CD4-positive, alpha-beta T cell treated with Interleukin-21 for 1 hour (primary cell): ENCODE measurements around the gene SLC25A1.
"Not testable (repeated sequence)": the region's sequence is repeated elsewhere in the genome, so short reads cannot be mapped to it uniquely, and the experiment has no call there.

Source experiments
- DNase-seq: peaks from one replicate; pipeline ENCODE4 v3.0.0-alpha.2; 2020

SLC25A1 gene

GRCh38 chr22:19156109-19156508, 22.4 kb downstream of the SLC25A1 start:
- not testable (repeated sequence) for DNase-seq

GRCh38 chr22:19152942-19153883, 25.3 kb downstream of the SLC25A1 start:
- DNase-seq = no peak

- no peak for DNase-seq
Observed at GRCh38 chr22:19151329-19152191, 27.0 kb downstream of the SLC25A1 start.

GRCh38 chr22:19150482-19151328, 27.8 kb downstream of the SLC25A1 start:
- no peak for DNase-seq

- no peak for DNase-seq
Observed at GRCh38 chr22:19149991-19150390, 28.5 kb downstream of the SLC25A1 start, which contains the start of gene GSC2. Gene GSC2, minus strand, starts transcription at chr22:19150292. Its CDS starts 9 bp downstream, at chr22:19150283.

- peak; percentile 40 for DNase-seq
Observed at GRCh38 chr22:19149047-19149883, 29.3 kb downstream of the SLC25A1 start.

- no peak for DNase-seq
Observed at GRCh38 chr22:19148417-19149046, 30.0 kb downstream of the SLC25A1 start.

- DNase-seq = no peak
Observed at GRCh38 chr22:19147195-19147780, 31.2 kb downstream of the SLC25A1 start.

GRCh38 chr22:19146215-19146968, 32.1 kb downstream of the SLC25A1 start:
- DNase-seq = no peak

GRCh38 chr22:19143967-19144400, 34.6 kb downstream of the SLC25A1 start:
- peak; percentile 51 for DNase-seq

- no peak for DNase-seq
Observed at GRCh38 chr22:19143212-19143611, 35.3 kb downstream of the SLC25A1 start.

- DNase-seq = no peak
Observed at GRCh38 chr22:19142394-19142793, 36.1 kb downstream of the SLC25A1 start.

- DNase-seq = no peak
Observed at GRCh38 chr22:19139974-19140373, 38.6 kb downstream of the SLC25A1 start.

GRCh38 chr22:19139001-19139356, 39.6 kb downstream of the SLC25A1 start:
- DNase-seq = no peak

- no peak for DNase-seq
Observed at GRCh38 chr22:19138217-19139000, 40.1 kb downstream of the SLC25A1 start.

GRCh38 chr22:19137384-19138216, 40.9 kb downstream of the SLC25A1 start:
- DNase-seq = no peak

- no peak for DNase-seq
Observed at GRCh38 chr22:19136915-19137314, 41.6 kb downstream of the SLC25A1 start.

GRCh38 chr22:19134874-19135273, 43.7 kb downstream of the SLC25A1 start:
- no peak for DNase-seq
